ENCODE data around the gene SH3TC1.

The SH3TC1 gene

DNA sequence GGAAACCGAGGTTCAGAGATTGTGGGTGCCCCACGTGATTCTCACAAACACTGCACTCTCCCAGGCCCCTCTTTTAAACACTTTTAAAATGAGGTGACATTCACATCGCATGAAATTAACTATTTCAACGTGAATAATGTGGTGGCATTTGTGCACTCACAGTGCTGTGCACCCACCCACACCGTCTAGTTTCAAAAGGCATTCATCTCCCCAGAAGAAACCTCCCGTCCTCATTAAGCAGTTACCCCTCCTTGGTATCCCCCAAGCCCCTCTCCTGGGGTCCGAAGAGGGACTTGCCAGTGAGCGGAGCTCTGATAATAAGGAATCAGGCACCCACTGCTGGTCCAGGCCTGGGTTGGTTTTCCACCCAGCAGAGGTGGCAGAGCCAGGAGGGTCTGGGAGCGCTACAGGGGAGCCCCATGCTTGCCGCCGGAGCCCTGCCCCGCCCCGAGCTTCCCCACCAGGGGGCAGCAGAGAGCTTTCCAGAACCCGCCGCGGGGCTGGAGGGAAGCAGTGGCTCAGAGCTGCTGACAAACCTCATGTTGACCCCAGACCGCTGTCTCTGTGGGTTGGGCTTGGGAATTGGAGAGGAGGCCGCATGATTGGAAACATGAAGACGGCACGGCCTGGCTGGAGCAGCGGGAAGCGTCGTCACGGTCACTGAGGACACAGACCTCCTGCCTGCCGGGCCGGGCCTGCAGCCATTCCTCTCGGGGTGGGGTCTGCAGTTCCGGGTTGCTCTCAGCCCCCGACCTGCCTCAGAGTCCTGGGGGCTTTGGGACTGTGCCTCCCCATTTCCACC is 43.0 kb downstream of the SH3TC1 start:
- peak; percentile 42 to 87 (median 61) for DNase-seq (ENCODE audit: low read depth in 3 of 3, low spot score in 1 of 3)

DNA sequence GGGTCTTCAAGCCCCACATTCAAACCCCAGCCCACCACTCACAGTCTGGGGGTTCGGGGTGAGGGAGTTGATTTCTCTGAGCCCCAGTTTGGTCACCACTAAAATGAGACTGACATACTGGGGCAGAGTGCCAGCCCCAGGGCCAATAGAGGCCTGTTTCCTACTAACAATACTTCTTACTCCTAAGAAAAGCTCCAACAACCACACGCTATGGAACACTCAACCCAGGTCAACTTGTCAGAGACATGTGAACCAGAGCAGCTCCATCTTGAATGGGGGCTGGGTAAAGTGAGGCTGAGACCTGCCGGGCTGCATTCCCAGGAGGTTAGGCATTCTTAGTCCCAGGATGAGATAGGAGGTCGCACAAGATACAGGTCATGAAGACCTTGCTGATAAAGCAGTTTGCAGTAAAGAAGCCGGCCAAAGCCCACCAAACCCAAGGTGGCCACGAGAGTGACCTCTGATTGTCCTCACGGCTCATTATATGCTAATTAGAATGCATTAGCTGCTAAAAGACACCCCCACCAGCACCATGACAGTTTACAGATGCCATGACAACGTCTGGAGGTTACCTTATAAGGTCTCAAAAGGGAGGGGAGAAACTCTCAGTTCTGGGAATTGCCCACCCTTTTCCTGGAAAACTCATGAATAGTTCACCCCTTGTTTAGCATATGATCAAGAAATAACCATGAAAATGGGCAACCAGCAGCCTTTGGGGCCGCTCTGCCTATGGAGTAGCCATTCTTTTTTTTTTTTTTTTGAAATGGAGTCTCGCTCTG is 43.9 kb downstream of the SH3TC1 start:
- DNase-seq (ENCODE audit: low read depth in 3 of 3, low spot score in 1 of 3): no peak

DNA sequence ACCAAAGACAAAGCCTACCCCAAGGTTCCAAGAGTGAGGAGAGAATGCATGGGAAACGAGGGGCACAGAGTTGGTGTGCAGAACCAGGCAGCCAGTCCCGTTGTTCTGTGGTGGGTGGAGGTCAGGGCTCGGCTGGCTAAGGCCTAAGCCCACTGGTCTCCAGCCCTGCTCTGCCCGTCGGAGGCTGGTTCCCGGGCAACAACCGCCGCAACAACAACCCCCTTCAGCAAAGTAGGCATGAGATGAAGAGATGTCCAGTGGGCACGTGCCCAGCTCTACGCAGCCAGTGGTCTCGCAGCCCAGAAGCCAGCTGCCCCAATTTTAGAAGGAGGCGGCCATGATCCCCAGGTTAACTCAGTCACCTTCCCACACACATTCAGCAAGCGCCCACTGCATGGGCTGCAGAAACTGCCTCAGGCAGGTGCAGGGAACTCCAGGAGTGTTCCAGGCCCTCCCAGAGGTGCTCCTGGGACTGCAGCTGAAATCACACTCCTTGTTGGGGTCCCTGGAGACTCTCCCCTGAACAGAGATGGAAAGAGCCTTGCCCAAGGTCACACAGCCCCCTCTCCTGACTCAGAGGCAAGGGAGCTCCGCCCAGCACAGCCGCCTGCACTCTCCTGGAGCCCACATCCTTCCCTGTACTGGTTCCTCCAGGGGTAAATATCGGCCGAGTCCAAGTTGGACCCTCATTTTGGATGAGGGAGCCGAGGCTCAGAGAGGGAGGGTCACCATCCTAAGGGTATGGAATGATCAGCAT is 45.1 kb downstream of the SH3TC1 start:
- DNase-seq (ENCODE audit: low read depth in 3 of 3, low spot score in 1 of 3): no peak

DNA sequence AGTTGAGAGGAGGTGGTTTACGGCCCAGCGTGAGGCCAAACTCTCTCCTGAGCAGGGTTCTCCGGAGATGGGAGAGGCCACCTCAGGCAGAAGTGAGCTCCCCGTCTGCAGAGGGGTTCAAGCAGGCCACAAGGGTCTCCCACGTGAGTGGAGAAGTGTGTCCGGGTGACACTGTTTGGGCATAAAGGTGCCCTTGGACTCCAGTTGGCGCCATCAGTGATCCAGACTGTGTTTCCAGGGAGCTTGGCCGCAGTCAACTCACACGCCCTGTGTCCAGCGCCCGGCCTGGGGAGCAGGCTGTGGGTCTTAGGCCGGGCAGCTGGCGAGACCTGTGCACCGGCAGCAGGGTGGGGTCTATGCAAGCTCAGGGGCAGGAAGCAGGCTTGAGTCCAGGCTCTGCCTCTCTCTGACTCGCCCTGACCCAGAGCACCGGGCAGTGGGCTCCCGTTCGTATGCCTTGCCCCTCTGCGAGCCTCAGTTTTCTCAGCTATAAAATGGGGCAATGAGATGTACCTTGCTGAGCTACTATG is 45.9 kb downstream of the SH3TC1 start:
- DNase-seq (ENCODE audit: low read depth in 3 of 3, low spot score in 1 of 3): no peak

DNA sequence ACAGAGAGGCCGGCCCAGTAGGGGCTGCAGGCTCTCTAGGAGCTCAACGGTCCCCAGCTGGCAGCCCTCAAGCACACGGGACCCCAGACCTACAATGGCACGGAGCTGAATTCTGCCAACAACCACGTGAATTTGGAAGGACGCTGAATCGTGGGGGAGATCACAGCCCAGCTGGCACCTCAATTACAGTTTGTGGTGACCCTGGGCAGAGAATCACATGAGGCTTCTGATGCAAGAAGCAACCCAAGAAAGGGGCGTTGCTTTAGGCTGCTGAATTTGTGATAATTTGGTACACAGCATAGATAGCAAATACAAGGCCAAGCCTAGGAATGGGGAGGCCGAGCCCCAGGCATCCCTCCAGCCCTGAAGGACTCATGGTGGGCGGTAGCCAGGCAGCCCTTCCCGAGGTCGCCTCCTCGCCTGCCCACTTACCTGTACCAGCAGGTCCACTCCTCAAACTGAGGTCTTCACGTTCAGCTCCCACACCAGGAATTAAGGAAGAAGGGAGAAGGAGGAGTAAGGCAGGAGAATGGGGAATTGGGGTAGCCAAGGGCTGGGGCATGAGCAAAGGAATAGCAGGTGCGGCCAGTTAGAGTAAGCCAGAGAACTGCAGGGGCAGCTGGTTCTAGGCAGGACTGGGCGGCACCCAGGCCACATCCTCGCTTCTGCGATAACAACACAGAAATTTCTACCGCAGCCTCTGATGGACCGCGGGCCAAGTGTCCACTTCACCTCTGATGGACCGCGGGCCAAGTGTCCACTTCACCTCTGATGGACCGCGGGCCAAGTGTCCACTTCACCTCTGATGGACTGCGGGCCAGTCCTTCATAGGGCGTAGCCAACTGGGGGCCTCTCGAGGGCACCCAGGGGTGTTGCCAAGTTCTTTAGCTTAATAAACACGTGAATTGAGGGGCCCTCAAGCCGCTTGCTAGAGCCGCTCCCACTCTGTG is 47.1 kb downstream of the SH3TC1 start:
- no peak for DNase-seq (ENCODE audit: low read depth in 3 of 3, low spot score in 1 of 3)

DNA sequence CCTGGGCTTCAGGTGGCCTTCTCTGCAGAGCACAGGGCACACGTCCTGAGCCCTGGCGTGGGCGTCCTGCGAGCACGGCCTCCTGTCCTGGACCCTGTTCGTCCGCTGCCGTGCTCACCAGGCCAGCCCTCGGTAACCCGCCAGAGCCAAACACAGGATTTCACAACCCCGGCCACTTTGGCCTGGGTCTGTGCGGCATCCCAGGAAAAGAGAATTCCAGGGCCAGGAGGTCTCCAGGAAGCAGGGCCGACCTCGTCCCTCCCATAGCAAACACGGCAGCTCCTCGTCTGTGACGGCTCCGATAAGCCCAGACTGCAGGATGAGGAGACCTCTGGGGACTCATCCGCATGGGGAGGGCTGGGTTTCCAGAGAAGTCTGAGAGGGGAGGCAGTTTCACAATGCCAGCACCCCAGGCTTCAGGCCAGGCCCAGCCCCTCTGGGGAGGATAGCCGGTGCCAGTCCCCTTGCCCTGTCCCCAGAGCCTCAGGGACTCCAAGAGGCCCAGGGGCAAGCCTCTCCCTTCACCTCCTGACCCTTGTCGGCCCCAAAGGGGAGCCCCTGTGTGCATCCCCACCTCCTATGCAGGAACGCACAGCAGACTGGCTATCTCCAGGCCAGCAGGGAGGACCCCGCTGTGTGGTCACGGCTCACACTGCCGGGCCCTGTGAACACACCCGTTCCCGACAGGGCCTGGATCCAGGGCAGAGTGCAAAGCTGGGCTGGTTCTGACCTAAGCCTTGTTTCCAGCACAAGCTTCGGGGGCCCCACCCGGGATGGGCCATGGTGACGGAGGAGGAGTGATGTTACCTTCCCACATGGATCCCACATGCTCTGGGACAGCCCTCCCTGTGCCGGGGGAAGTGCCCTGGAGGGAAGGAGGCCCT is 48.2 kb downstream of the SH3TC1 start:
- DNase-seq (ENCODE audit: low read depth in 3 of 3, low spot score in 1 of 3): no peak

DNA sequence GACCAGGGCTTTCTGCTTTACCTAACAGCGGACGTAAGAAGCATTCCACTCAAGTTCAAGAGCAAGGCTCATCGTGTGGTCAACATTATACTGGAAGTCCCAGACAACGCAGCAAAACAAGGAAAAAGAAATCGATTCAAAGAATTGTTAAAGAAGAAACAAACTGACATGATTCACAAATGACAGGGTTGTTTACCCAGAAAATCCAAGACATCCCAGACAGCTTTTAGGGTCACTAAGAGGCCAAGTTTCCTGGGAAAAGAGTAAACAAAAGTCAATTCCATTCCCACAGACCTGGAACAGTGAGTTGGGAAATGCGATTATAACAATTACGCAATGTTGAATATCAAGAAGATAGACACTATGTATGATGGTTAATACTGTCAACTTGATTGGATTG is 49.0 kb downstream of the SH3TC1 start:
- DNase-seq (ENCODE audit: low read depth in 3 of 3, low spot score in 1 of 3): no peak

DNA sequence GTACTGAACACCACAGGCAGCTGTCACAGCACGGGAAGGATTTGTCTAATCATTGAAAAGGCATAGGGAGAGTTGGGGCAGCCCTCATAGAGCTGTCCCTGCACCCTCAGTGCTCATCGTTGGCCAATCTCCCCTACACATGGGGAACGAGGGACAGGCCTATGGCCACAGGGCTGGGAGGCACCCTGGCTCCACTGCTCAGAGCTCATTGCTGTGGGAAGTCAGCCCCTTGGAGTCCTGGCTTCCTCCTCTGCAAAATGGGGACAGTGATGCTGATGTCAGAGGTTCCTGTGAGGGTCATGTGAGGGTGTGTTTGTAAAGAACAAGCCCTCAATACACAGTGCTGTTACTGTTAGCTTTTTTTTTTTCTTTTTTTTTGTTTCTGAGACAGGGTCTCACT is 51.1 kb downstream of the SH3TC1 start:
- DNase-seq (ENCODE audit: low read depth in 3 of 3, low spot score in 1 of 3): no peak

DNA sequence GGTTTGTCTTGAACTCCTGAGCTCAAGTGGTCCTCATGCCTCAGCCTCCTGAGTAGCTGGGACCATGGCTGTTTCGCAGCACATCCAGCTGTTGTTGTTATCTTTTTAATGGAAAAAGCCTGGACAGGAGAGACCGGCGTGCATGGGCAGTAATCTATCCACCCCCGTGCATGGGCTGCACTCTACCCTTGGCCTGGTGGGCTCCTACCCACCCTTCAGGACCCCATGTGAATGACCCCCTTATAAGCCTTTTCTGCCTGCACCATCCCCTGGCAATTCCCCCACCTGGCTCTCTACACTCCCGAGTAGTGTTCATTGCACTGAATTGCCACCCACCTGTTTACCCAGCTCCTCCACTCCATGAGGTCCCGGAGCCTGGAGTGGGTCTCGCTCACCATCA is 51.5 kb downstream of the SH3TC1 start:
- no peak for DNase-seq (ENCODE audit: low read depth in 3 of 3, low spot score in 1 of 3)

DNA sequence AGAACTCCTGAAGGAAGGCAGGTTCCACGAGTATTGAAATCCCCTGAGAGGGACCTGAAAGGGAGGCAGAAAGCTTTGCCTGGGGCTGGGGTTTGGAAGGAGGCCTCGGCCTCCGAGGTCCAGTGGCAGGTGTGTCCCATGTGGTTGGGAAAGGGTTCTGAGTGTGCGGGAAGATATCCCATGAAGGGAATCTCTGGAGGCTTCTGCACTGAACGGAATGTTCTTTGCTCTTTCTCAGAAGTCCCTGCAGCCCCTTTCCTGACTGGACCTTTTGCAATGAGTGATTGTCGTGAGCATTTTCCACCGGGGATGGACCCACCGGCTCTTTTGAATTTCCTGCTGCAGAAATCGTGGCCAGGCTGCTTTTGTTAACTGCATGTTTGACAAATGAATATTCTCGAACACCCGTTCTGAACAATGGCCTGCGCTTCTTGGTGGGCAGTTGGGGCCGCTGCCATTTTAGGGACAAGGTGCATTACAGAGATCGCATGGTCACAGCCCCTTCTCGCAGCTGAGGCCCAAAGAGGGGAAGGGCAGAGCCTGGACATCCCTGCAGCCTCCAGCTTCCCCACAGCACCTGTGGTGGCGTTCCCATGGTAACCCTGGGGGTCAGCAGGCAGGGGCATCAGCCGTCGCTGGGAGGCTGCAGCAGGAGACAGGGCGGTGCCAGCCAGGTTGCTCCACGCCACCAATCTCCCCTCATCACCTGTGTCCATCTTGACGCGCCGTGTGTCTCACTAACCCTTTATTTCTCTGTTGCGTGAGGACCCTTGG is 52.2 kb downstream of the SH3TC1 start:
- DNase-seq (ENCODE audit: low read depth in 3 of 3, low spot score in 1 of 3): no peak

DNA sequence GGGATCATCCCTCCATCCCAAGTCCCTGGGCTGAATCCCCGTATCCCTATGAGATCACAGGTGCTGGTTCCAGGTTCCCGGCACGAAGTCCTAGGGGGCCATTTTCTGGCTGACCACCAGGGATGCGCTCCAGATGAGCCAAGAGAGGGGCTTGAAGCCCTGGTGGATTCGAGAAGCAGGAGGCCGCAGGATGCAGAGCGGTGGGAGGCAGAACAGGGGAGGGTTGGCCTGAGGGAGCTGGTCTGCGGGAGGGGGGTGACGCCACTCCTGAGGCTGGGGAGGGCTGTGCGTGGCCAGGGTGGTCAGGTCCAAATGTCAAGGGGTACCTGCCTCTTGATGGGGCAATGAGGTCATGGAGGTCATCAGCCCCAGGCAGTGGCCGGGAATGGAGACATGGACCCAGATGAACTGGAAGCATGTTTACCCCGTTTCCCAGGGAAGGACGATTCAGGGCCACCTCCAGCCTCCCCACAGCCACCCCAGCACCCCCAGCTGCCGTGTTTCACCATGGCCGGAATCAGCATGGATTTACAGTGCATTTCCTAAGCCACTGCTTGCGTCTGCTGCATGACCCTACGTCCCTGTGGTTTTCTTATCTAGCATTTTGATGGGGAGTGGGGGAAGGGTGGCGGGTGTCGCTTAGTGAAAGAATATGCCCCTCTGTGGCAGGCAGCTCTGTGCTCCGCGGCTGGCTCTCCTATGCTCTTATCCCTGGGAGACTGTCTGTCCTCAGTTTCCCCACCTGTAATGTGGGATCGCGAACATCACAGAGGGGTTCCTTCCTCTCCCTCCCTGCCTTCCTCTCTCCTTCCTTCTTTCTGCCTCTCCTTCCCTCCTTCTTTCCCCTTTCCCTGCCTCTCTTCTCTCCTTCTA is 53.4 kb downstream of the SH3TC1 start:
- DNase-seq (ENCODE audit: low read depth in 3 of 3, low spot score in 1 of 3): no peak

DNA sequence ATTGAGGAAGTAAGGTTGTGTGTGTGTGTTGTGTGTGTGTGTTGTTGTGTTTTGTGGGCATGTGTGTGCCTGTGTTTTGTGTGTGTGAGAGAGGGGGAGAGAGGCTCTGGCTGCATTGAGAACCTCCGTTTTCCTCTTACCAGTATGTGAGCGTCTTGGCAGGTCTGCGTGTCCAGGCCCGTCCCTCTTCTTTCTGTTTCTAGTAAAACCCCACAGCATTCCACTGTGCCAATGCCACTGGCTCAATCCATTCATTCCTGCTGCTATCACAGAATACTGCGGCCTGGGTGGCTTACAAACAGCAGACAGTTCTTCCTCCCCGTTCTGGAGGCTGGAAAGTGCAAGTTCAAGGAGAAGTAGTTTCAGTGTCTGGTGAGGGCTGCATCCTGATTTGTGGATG is 55.0 kb downstream of the SH3TC1 start:
- DNase-seq (ENCODE audit: low read depth in 3 of 3, low spot score in 1 of 3): no peak

DNA sequence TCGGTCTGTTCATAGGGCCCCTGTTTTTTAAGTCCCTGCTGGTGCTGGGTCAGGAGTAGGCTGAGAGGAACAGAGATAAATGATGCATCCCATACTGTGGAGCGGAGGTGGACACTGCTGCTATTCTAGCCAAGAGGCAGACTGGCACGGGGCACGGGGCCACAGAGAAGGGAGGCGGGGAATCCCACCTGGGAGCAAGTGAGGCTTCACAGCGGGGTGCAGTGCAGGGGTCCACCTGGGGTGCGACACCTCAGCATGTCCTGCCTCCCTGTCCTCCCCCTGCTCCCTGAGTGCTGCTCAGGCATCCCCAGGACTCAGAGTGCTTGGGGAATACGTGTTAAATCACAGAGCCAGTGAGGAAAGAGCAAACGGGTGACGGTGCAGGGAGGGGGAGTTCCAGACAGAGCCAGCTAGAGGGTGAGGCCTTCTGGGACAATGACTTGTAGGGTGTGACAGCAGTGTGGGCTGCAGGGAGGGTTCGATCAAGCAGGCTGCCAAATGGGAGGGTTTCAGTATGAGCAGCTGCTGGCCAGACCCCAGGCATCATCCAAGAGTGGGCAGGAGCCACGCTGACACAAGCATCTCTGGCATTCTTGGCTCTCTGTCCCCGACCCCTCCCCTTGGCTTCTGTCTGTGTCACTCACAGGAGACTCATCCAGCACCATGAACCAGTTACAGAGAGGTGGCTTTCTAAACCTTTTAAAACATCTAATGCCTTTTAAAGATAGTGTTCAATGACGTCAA is 56.8 kb downstream of the SH3TC1 start:
- DNase-seq (ENCODE audit: low read depth in 3 of 3, low spot score in 1 of 3): no peak

DNA sequence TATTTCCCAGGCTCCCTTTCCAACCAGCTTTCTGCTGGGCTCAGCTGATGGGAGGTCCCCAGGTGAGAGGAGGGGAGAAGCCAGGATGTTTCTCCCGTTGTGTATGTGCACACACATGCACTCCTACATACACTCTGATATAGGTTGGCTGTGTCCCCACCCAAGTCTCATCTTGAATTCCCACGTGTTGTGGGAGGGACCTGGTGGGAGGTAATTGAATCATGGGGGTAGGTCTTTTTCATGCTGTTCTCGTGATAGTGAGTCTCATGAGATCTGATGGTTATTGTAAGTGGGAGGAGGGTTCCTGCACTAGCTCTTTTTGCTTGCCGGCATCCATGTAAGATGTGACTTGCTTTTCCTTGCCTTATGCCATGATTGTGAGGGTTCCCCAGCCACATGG is 58.8 kb downstream of the SH3TC1 start:
- DNase-seq (ENCODE audit: low read depth in 3 of 3, low spot score in 1 of 3): no peak

DNA sequence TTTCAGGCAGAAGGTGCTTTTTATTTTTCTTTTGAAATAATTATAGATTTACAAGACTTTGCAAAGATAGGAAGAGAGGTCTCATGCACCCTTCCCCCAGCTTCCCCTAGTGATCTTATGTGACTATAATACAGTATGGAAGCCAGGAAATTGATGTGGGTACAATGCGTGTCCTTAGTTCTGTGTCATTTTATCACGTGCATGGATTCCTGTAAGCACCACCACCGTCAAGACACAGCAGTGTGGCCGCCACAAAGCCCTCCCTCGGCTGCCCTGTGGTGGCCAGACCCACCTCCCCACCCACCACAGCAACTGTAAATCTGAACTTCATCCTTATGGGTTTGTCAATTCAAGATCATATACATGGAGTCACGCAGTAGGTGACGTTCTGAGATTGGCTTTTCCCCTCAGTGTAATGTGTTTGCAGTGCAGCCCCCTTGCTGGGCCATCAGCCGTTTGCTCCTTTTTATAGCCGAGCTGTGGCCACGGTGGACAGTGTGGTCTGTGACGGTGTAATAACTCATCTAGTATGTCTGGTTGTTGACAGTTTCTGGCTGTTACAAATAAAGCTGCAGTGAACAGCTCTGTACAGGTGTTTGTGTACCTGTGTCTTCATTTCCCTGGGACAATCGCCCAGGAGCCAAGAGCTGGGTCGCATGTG is 59.6 kb downstream of the SH3TC1 start:
- DNase-seq (ENCODE audit: low read depth in 3 of 3, low spot score in 1 of 3): no peak

DNA sequence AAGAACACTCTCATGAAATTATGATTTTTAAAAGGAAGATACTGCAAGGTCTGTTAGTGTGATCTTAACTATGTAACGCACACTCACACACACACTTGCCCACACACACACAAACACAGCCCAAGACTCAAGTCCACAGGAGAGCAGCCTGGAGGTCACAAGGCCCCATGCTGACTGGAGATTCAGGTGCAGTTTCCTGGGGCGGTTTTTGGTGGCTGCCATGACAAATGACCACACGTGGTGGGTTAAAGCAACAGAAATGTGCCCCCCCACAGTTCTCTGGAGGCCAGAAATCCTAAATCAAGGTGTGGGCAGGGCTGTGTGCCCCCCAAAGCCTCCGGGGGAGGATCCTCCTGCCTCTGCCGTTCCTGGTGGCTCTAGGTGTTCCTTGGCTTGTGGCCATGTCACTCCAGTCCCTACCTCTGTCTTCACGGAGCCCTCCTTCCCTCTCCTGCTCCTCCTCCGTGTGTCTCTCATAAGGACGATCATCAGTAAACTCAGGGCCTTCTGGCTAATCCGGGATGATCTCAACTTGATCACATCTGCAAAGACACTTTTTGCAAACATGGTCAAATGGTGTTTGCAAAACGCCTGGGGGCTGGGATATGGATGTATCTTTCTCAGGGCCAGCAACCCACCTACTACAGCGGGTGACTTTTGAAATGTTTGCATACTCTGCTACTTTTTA is 60.8 kb downstream of the SH3TC1 start:
- DNase-seq (ENCODE audit: low read depth in 3 of 3, low spot score in 1 of 3): no peak
